Femur (tissue), 1 donor: ENCODE results near the gene EPHA2.
"Not testable (repeated sequence)": the region's sequence is repeated elsewhere in the genome, so short reads cannot be mapped to it uniquely, and the experiment has no call there.

Experiments
- DNase-seq: peaks from one replicate; pipeline ENCODE4 v3.0.0-alpha.2; 2017

EPHA2 gene

GRCh38 chr1:16155537-16156410 lies at the start of gene EPHA2:
Gene EPHA2, minus strand, starts transcription at chr1:16156069. Its CDS starts 137 bp downstream, at chr1:16155932.
- DNase-seq: peak; percentile 90

GRCh38 chr1:16205334-16205671 lies 49.4 kb upstream of the EPHA2 start:
- no peak for DNase-seq

- no peak for DNase-seq
Observed at GRCh38 chr1:16204634-16205333, 48.9 kb upstream of the EPHA2 start.

- no peak for DNase-seq
Observed at GRCh38 chr1:16204216-16204615, 48.3 kb upstream of the EPHA2 start.

- DNase-seq: no peak
Observed at GRCh38 chr1:16203550-16203949, 47.7 kb upstream of the EPHA2 start.

GRCh38 chr1:16202281-16203210 lies 46.7 kb upstream of the EPHA2 start:
- DNase-seq: no peak

GRCh38 chr1:16199700-16200099 lies 43.8 kb upstream of the EPHA2 start:
- DNase-seq: no peak

- no peak for DNase-seq
Observed at GRCh38 chr1:16199157-16199501, 43.3 kb upstream of the EPHA2 start.

GRCh38 chr1:16198444-16199156 lies 42.7 kb upstream of the EPHA2 start:
- no peak for DNase-seq

GRCh38 chr1:16196874-16197273 lies 41.0 kb upstream of the EPHA2 start:
- DNase-seq: no peak

GRCh38 chr1:16196139-16196538 lies 40.3 kb upstream of the EPHA2 start:
- DNase-seq: not testable (repeated sequence)

- DNase-seq: no peak
Observed at GRCh38 chr1:16195518-16195905, 39.6 kb upstream of the EPHA2 start.

GRCh38 chr1:16191916-16192546 lies 36.2 kb upstream of the EPHA2 start:
- no peak for DNase-seq

- no peak for DNase-seq
Observed at GRCh38 chr1:16191309-16191708, 35.4 kb upstream of the EPHA2 start.

GRCh38 chr1:16189921-16190621 lies 34.2 kb upstream of the EPHA2 start:
- no peak for DNase-seq

- DNase-seq: no peak
Observed at GRCh38 chr1:16189003-16189402, 33.1 kb upstream of the EPHA2 start.

- DNase-seq: peak; percentile 86
Observed at GRCh38 chr1:16187748-16188401, 32.0 kb upstream of the EPHA2 start.

GRCh38 chr1:16186655-16187235 lies 30.9 kb upstream of the EPHA2 start:
- no peak for DNase-seq

GRCh38 chr1:16184557-16185303 lies 28.9 kb upstream of the EPHA2 start:
- no peak for DNase-seq
